Measurements from ENCODE around the gene EID1. TPM values are rescaled to one million over a fixed set of nuclear protein-coding genes. Genes with fewer than 3 reads are reported as not detected.

EID1 gene
- total RNA-seq, result 100 to 1,000 TPM; 174 to 255 (median 225) TPM
- 100 to 1,000 TPM; 129 to 172 TPM for polyA plus RNA-seq
- long read RNA-seq, donor 1, transcript EID1-201 (1 exons, 2,298 nt), result major isoform, 295 of 295 reads
- long read RNA-seq, donor 1, partial matches to known transcripts, result 0 of 295 reads
- long read RNA-seq, donor 1, other reads (novel, unspliced or antisense), result 0 of 295 reads
- long read RNA-seq, donor 2, transcript EID1-201 (1 exons, 2,298 nt), result major isoform, 409 of 409 reads
- long read RNA-seq, donor 2, partial matches to known transcripts, result 0 of 409 reads
- long read RNA-seq, donor 2, other reads (novel, unspliced or antisense), result 0 of 409 reads
- long read RNA-seq, donor 3, transcript EID1-201 (1 exons, 2,298 nt), result major isoform, 391 of 391 reads
- long read RNA-seq, donor 3, partial matches to known transcripts, result 0 of 391 reads
- long read RNA-seq, donor 3, other reads (novel, unspliced or antisense), result 0 of 391 reads

GRCh38 chr15:48877630-48878595, at the start of gene EID1:
Gene EID1 (plus strand): TSS chr15:48878134. CDS start chr15:48878177, 43 bp downstream.
- Histone ChIP-seq H3K27me3 (peaks cover 0 to 5% (median 0%) of the 10 kb centered on the region in 7 donors), H3K4me1 (peaks cover 0 to 28% (median 19%) of the 10 kb centered on the region in 9 donors), H3K36me3 (peaks cover 0 to 3% (median 0%) of the 10 kb centered on the region in 9 donors), H3K9me3 (no peaks in the 10 kb centered on the region), H3K4me3 (peak within 1 kb of the TSS; percentile 45 to 89 (median 77)), H3K27ac (peak within 1 kb of the TSS; percentile 46 to 95 (median 88))
- intact Hi-C loops (cut with DNase I), result loop anchor here in 8 of 10 donors (1.0 to 10.0 kb wide), 9 partner anchors 84 to 747 kb away; partner anchors contain the start of genes SHC4 (in 6 of the 8), SECISBP2L (in 4 of the 8), DTWD1 (in 2 of the 8) and FAM227B (in 2 of the 8)
- peak in 2 of 9 donors; percentile 9 to 12 for TF ChIP-seq CTCF (IDR thresholded peaks at IDR 0.05)
- peak; percentile 92 to 94 for DNase-seq
- WGBS, 2 donors, result 0% methylated on average over 58 of the region's 58 CpGs
- ATAC-seq, result peak; percentile 99 to 100 (median 100)

GRCh38 chr15:48828471-48828870, 49.5 kb upstream of the EID1 start:
- Histone ChIP-seq H3K27me3 (no peaks in the 10 kb centered on the region), H3K4me1 (no peaks in the 10 kb centered on the region), H3K9me3 (peaks cover 0 to 19% (median 5%) of the 10 kb centered on the region in 11 donors), H3K36me3 (no peaks in the 10 kb centered on the region), H3K4me3 (no peak overlapping the region), H3K27ac (no peak overlapping the region)
- ATAC-seq (no peak), DNase-seq (no peak)
- WGBS, 2 donors, result 82 to 91% methylated on average over 4 of the region's 4 CpGs
- TF ChIP-seq CTCF (IDR thresholded peaks at IDR 0.05), result no peak
- intact Hi-C loops (cut with DNase I), result no loop called here

GRCh38 chr15:48828906-48829305, 49.0 kb upstream of the EID1 start:
- ATAC-seq (no peak), DNase-seq (no peak)
- Histone ChIP-seq H3K36me3 (no peaks in the 10 kb centered on the region), H3K27me3 (no peaks in the 10 kb centered on the region), H3K4me1 (no peaks in the 10 kb centered on the region), H3K9me3 (peaks cover 0 to 23% (median 5%) of the 10 kb centered on the region in 11 donors), H3K4me3 (no peak overlapping the region), H3K27ac (no peak overlapping the region)
- intact Hi-C loops (cut with DNase I), result no loop called here
- no peak for TF ChIP-seq CTCF (IDR thresholded peaks at IDR 0.05)

GRCh38 chr15:48832648-48833047, 45.3 kb upstream of the EID1 start:
- H3K36me3 ChIP-seq, result no peaks in the 10 kb centered on the region
- no peak for TF ChIP-seq CTCF (IDR thresholded peaks at IDR 0.05)
- DNase-seq, result no peak
- intact Hi-C loops (cut with DNase I), result no loop called here
- no peak for ATAC-seq
- no peak overlapping the region for H3K4me3 ChIP-seq
- H3K27me3 ChIP-seq, result no peaks in the 10 kb centered on the region
- H3K9me3 ChIP-seq, result peaks cover 0 to 23% (median 5%) of the 10 kb centered on the region in 11 donors
- no peaks in the 10 kb centered on the region for H3K4me1 ChIP-seq
- no peak overlapping the region for H3K27ac ChIP-seq
